ENCODE results near the gene USP3.

The USP3 gene

GRCh38 chr15:63522225-63522578, 17.8 kb downstream of the USP3 start:
- no peak overlapping the region for H3K4me2 ChIP-seq (ENCODE audit: low read depth, low read length)

GRCh38 chr15:63523306-63523990, 19.1 kb downstream of the USP3 start:
- Histone ChIP-seq H3K79me2 (ENCODE audit: low read length) (peaks cover 99% of the 10 kb centered on the region), H2AFZ (ENCODE audit: low read length) (no peak overlapping the region), H3K27ac (ENCODE audit: low read length) (no peak overlapping the region), H3K4me2 (ENCODE audit: low read depth, low read length) (no peak overlapping the region), H3K9me2 (replicated peaks; ENCODE audit: insufficient read depth, low read length) (no peaks in the 10 kb centered on the region), H3K36me3 (replicated peaks; ENCODE audit: insufficient read depth, low read length) (no peaks in the 10 kb centered on the region), H3K4me3 (ENCODE audit: low read length) (no peak overlapping the region), H3F3A (ENCODE audit: insufficient read depth, low read length) (no peaks in the 10 kb centered on the region), H3K9me3 (replicated peaks; ENCODE audit: insufficient read depth, low read length) (no peaks in the 10 kb centered on the region), H3K27me3 (replicated peaks; ENCODE audit: insufficient read depth, low read length) (no peaks in the 10 kb centered on the region), H3K9ac (ENCODE audit: low read length) (no peak overlapping the region), H4K20me1 (ENCODE audit: insufficient read depth, low read length) (peaks cover 57% of the 10 kb centered on the region), H3K4me1 (ENCODE audit: low read length) (no peaks in the 10 kb centered on the region)
- TF ChIP-seq EZH2phosphoT487 (IDR thresholded peaks at IDR 0.05; ENCODE audit: low read length), result no peak
- TF ChIP-seq CTCF (IDR thresholded peaks at IDR 0.05; ENCODE audit: low read length), result no peak
- TF ChIP-seq EZH2 (optimal IDR thresholded peaks at IDR 0.05; ENCODE audit: low read depth, low read length), result no peak
- no peak for DNase-seq

More at GRCh38 chr15:63522225-63522578, 17.8 kb downstream of the USP3 start:
- Histone ChIP-seq H3K9me2 (replicated peaks; ENCODE audit: insufficient read depth, low read length) (no peaks in the 10 kb centered on the region), H3K36me3 (replicated peaks; ENCODE audit: insufficient read depth, low read length) (no peaks in the 10 kb centered on the region), H3K4me1 (ENCODE audit: low read length) (peaks cover 7% of the 10 kb centered on the region), H2AFZ (ENCODE audit: low read length) (no peak overlapping the region), H3F3A (ENCODE audit: insufficient read depth, low read length) (no peaks in the 10 kb centered on the region), H4K20me1 (ENCODE audit: insufficient read depth, low read length) (peaks cover 67% of the 10 kb centered on the region), H3K9me3 (replicated peaks; ENCODE audit: insufficient read depth, low read length) (no peaks in the 10 kb centered on the region), H3K9ac (ENCODE audit: low read length) (no peak overlapping the region), H3K27ac (ENCODE audit: low read length) (no peak overlapping the region), H3K27me3 (replicated peaks; ENCODE audit: insufficient read depth, low read length) (no peaks in the 10 kb centered on the region), H3K4me3 (ENCODE audit: low read length) (no peak overlapping the region), H3K79me2 (ENCODE audit: low read length) (peaks cover 99% of the 10 kb centered on the region)
- DNase-seq, result no peak
- TF ChIP-seq CTCF (IDR thresholded peaks at IDR 0.05; ENCODE audit: low read length) (no peak), EZH2 (optimal IDR thresholded peaks at IDR 0.05; ENCODE audit: low read depth, low read length) (no peak)

GRCh38 chr15:63524316-63525015, 20.1 kb downstream of the USP3 start:
- no peak for TF ChIP-seq EZH2 (optimal IDR thresholded peaks at IDR 0.05; ENCODE audit: low read depth, low read length)
- TF ChIP-seq CTCF (IDR thresholded peaks at IDR 0.05; ENCODE audit: low read length), result no peak
- no peak for TF ChIP-seq EZH2phosphoT487 (IDR thresholded peaks at IDR 0.05; ENCODE audit: low read length)
- Histone ChIP-seq H3K4me1 (ENCODE audit: low read length) (no peaks in the 10 kb centered on the region), H3K4me3 (ENCODE audit: low read length) (no peak overlapping the region), H2AFZ (ENCODE audit: low read length) (no peak overlapping the region), H3K36me3 (replicated peaks; ENCODE audit: insufficient read depth, low read length) (no peaks in the 10 kb centered on the region), H3K27me3 (replicated peaks; ENCODE audit: insufficient read depth, low read length) (no peaks in the 10 kb centered on the region), H3K79me2 (ENCODE audit: low read length) (peaks cover 99% of the 10 kb centered on the region), H3K9me3 (replicated peaks; ENCODE audit: insufficient read depth, low read length) (no peaks in the 10 kb centered on the region), H3K9me2 (replicated peaks; ENCODE audit: insufficient read depth, low read length) (no peaks in the 10 kb centered on the region), H3F3A (ENCODE audit: insufficient read depth, low read length) (no peaks in the 10 kb centered on the region), H3K4me2 (ENCODE audit: low read depth, low read length) (no peak overlapping the region), H3K27ac (ENCODE audit: low read length) (no peak overlapping the region), H3K9ac (ENCODE audit: low read length) (no peak overlapping the region), H4K20me1 (ENCODE audit: insufficient read depth, low read length) (peaks cover 51% of the 10 kb centered on the region)
- no peak for DNase-seq

Data from MM.1S (cell line).